D341Med (cell line): ENCODE measurements around the gene ARHGAP32.

ENCODE experiments used
- DNase-seq: peaks from one replicate; pipeline ENCODE4 v3.0.0; 2012; ENCODE audit warnings: low spot score

The ARHGAP32 gene

DNA sequence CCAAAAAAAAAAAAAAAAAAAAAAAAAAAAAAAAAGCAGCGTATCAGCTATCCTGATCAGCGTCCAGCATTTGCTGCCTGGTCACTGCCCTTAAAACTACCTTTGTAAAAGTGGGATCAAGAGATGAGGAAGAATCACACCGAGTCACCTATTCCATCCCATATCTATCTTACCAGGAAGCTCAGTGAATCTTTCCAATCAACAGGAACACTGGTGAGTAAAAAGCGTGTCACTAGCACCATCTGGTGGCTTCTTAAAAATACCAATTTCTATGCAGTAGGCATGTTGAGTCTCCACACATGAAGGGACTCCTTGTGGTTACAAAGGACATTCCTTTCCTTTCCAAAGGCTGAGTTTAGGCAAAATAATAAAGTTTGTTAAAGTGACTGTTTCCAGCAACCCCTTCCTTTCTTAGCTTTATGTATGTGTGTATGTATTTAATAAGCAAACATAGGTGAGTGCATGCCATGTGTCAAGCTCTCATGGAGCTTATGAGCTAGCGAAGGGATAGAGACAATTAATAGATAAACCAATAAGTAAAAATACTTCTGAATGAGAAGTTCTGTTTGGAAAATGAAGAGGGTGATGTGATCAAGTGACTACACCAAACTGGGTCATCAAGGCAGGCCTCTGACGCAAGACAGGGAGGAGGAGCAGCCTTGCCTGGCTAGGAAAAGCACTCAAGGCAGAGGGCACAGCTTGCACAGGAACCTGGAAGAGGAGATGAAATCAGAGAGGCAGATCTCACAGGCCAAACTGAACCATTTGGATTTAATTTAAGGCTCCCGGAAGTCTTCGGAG, 235.5 kb downstream of the ARHGAP32 start:
- DNase-seq = no peak

DNA sequence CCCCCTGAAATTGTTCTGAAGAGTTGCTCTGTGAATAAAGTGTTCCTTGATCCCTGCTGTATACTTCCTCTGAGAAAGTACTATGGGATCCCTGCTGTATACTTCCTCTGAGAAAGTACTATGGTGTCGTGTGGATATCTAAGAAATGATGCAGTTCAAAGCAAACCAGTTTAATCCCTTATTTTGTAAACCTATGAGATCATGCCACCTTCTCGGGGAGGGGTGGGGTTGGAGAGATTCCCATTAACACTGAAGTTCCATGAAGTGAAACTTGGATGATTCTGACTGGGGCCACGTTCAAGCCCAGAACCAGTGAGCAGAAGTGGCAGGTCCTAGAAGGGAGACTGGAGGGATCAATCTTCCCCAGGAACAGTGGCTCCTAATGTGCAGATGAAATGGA, 236.5 kb downstream of the ARHGAP32 start:
- no peak for DNase-seq

DNA sequence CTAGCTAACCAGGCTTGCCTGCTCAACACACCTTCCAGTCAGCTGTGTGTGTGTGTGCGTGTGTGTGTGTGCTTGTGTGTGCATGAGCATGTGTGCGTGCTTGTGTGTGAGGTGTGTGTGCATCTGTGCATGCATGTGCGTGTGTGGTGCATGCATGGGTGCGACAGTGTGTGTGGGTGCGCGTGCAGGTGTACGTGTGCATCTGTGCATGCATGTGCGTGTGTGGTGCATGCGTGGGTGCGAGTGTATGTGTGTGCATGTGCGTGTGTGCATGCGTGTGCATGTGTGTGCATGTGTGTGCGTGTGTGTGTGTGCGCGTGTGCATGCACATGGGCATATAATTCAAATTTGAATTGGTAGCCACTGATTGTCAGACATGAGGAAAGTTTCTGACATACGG, 239.0 kb downstream of the ARHGAP32 start:
- DNase-seq = no peak

DNA sequence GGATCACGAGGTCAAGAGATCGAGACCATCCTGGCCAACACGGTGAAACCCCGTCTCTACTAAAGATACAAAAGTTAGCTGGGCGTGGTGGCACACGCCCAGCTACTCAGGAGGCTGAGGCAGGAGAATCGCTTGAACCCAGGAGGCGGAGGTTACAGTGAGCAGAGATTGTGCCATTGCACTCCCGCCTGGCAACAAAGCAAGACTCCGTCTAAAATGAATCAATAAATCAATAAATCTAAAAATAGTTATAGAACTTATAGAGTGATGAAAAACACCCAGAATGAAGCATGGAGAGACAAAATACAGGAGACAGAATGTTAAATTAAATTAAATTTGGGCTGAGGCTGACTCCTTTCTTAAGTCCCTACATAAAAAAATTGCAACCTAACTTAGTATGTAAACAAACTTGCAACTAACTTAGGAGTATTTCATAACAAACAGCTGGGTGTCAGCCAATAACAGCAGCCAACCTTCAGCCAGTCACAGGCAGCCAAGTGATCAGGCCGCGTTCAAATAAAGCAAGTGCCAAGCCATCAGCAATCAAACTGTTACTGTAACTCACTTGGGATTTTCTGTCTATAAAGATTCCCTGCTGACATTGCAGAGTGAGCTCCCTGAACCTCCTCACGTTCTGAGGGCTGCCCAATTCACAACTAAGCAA, 242.2 kb downstream of the ARHGAP32 start:
- DNase-seq = no peak

DNA sequence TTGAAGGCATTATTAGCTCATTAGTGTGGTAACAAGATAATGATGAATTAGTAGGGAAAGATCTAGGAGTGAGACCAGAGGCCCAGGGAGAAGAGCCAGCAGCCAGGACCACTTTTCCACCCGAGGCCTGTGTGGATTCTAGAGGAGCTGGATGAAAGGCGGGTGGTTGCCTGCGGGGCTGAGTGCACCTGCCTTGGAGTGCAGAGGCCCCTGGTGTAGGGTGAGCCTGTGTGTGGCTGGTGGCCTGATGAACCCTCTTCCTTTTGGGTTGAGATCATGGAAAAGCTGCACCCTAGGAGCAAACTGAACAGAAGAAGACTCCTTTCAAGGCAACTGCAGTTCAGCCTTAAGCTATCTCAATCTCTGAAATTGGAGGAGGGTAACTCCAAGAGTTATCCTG, 243.5 kb downstream of the ARHGAP32 start:
- DNase-seq = no peak

DNA sequence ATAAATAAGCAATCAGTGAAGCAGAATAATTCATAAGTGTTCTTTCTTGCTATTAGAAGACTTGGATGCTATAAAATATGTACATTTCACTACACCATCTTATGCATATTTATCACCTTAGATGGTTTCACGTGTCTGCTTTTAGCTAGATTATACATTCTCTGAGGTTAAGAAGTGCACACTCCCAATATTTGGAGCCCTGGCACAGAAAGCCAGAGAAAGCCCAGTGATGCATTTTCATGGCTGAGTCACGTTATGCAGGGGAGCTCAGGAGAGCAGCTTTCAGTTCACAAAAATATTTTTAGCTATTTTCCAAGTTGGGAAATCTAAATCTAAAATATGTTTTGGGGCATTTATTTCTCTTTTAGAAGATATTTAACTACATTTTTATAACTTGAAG, 244.4 kb downstream of the ARHGAP32 start:
- DNase-seq = no peak

DNA sequence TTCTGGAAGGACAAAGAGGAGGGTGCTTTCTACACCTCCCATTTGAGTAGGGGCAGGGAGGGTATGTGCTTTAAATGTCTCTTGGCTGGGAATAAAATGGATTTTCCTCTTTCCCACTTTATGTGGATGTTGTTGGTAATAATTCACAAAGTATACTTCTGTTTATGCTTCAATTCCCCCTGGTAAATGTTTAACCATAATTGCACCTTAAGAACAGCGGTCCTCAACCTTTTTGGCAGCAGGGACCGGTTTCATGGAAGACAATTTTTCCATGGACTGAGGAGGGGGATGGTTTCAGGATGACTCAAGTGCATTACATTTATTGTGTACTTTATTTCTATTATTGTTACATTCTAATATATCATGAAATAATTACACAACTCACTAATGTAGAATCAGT, 245.5 kb downstream of the ARHGAP32 start:
- DNase-seq = no peak

DNA sequence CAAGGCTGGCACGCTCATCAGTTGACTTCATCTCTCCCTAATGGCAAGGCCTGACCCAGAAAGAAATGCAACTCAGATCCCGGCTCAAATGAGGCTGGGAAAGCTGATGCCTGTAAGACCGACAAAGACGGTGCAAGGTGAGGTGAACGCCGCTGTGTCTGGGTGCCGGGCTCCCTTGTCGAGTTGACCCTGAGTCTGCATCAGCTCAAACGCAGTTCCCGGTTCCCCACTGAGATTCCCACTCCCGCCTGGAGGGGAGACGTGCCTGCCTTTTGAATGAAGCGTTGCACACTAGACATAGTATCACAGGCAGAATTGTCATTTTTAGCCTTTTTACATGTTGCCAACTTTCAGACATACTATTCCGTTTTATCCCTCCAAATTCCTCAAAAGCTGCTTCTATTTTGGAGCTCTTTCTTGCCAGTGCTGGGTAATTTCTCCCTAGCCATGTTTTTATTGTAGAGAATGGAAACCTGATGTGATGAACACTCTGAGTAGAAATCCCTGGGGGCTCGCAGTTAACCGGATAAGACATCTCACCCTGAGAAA, 248.6 kb downstream of the ARHGAP32 start:
- no peak for DNase-seq

DNA sequence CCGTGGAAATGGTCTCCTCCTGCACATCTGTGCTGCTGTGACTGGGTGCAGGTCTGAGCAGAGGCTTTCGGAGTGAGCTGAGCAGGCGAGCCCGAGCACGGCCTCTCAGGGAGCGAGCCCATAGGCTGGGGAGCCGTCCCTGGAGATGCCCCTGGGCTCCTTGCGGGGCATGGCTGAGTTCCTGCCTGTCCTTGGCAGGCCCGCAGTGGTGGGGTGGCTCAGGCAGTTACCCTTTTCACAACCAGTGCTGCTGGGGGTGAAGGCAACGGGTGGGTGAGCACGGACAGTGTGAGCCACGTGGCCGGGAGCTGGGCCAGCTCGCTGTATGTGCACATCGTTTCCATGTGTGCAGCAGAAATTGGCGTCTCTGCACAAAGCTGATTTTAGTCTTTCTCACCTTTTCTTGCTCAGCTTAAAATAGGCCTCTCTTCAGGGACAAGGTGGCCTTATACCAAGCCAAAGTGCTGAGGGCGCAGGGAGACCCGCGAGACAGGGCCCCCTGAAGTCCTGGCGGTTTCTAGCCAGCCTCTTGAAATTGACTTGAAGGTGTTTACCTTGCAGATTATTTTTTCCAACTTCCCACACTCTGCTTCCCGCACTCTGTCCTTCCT, 249.2 kb downstream of the ARHGAP32 start, which contains the start of gene TP53AIP1:
TP53AIP1 (minus strand) TSS at position 55 of the 611 bp plus-strand sequence. CDS start 5,053 bp downstream, outside the sequence.
- no peak for DNase-seq

DNA sequence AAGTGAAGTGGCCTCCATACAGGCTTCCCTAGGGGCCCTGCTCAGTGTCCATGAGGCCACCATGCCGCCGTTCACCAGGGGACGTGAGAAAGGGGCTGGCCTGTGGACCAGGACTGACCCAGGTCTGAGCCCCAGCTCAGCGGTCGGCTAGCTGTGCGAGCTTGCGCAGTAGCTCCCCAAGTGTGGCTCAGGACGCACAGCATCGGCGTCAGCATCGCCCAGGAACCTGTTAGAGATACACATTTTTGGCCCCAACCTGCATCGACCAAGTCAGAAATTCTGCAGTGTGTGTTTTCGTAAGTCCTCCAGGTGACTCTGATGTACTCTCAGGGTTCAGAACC, 249.9 kb downstream of the ARHGAP32 start:
- DNase-seq = no peak

DNA sequence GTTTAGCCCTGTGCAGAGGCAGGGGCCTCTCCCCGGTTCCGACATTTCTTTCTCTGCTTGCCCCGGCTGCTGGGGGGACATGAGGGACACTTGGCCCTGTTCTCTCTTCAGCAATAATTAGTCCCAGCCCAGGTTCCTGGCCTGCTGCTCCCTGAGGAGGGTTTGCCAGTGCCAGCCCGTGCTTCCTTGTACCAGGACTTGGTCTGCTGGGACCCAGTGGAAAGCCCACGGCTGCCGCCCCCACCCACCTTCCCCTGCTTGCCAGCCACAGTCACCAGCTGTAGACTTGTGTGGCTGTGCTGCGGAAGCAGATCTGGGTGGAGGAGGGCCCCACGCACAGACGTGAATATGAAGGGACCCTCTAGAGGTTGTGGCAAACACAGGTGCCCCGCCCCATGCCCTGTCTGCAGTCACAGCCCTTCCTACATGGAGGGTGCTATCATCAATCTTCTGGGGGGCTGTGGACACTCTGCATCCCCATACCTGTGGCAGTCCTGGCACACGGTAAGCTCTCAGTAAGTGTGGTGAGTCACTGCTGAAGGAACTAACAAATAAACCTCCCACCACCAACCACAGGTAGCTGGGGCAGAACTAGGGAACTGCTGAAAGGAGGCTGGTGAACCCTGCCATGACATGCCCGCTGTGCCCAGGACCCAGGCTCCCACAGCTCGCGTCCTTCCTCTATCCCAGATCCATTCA, 250.4 kb downstream of the ARHGAP32 start:
- no peak for DNase-seq

DNA sequence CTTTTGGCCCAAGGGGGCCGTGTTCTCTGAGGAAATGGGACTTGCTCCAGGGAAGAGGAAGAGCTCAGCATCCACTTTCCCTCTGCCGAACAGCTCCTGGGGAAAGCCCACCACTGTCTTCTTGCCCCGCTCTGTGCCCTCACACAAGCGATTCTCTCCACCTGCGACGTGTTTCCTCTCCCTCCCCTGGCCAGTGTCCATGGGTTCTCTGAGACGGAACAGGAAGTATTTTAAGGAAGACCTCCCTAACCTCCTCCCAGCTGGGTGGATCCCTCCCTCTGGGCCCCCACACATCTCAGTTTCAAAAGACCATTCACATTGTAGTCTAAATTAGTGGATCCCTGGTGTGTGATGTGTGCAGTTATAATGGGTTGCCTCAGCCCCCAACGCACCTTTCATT, 251.0 kb downstream of the ARHGAP32 start:
- no peak for DNase-seq

DNA sequence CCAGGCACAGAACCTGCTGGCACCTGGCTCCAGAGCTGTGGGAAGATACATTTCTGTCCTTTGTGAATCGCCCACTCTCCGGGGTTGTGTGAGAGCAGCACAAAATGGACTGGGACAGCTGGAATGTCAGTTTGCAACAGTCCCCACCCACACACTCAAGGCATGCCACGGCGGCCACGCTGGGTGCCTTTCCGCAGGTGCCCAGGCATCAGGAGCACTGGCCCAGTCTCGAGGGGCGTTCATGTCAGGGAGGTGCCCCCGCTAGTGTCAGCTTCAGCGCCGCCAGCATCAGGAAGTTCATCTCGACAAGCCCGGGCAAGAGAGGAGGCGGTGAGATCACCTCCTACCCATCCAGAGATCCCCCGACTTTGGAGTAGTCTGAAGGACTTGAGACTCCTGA, 251.5 kb downstream of the ARHGAP32 start:
- DNase-seq = no peak

DNA sequence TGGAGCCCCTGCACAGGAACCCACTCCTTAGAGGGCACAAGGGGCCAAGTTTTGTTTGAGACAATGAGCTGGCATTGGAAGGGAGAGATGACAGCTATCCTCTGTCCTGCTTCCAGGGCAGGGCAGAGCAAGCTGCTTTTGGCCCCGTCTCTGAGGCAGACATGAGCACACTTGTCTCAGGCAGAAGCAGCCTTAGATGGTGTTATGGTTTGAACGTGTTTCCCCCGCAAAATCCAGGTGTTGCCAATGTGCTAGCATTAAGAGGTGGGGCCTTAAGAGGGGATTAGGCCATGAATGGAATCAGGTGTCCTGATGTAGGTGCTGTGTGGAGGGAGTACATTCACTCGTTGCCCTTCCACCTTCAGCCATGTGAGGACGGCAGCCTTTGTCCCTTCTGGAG, 252.0 kb downstream of the ARHGAP32 start:
- DNase-seq = no peak

DNA sequence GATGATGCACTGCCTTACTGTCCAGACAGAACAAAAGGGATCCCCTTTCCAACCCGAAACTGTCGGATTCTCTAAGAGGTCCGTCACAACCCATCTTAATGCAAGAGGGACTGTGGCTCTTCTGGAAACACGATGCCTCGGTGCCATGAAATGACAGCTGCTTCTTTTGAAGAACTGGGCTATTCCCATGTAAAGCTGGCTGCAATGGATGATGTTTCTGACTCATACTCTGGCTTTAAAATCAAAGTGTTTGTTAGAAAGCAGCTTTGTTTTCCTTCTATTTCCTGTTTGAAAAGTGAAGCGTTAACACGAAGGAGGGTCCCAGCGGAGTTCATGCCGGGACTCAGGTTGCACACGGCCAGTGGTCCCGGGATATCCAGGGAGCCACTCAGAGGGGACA, 252.5 kb downstream of the ARHGAP32 start:
- no peak for DNase-seq

DNA sequence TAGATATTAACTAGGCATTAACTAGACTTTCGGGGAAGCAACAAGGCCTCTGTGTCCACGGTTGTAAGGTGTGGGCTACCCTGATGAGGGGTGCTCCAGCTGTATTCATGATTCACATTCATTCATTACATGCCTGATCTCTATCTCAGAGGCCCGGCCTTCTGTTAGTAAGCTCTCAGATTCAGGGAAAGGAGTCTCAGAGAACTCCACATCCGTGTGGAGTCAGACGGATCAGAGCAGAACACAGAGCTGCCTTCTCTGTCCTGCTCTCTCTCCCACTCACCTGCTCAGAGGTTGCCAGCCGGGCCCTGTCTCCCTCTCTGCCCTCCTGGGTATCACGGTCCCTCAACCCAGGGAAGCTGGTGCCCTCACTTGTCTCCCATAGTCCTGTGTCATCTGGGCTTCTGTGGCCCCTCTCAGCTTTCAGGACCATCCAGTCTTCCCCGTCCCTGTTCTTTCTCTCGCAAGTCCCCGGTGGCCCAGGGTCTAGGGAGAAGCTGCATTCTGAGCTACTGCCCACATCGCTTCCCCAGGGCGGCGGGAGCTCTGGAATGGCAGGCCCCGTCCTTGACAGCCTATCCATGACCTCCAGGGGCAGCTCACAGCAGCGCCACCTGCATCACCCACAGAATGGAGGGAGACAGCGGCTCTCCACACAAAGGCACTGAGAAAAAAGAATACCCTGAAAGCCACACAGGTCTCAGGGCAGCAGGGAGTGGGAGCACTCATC, 253.8 kb downstream of the ARHGAP32 start:
- no peak for DNase-seq

DNA sequence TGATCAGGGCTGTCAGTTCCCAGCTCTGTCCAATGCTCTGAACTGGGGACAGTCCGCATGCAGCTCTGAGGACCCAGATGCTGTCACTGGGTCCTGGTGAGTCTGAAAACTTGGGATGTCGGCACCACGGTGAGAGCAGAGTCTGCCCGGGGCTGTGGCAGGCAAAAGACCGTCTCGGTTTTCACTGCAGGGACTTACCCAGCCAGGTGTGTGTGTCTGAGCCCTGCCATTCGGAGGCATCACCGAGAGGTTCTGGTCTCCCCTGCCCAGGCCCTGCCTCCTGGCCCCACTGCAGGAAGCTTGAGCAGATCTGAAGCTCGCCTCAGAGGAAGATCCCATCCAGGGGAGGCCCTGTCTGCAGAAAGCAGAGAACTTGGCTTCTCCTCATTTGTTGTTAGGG, 254.6 kb downstream of the ARHGAP32 start:
- no peak for DNase-seq

DNA sequence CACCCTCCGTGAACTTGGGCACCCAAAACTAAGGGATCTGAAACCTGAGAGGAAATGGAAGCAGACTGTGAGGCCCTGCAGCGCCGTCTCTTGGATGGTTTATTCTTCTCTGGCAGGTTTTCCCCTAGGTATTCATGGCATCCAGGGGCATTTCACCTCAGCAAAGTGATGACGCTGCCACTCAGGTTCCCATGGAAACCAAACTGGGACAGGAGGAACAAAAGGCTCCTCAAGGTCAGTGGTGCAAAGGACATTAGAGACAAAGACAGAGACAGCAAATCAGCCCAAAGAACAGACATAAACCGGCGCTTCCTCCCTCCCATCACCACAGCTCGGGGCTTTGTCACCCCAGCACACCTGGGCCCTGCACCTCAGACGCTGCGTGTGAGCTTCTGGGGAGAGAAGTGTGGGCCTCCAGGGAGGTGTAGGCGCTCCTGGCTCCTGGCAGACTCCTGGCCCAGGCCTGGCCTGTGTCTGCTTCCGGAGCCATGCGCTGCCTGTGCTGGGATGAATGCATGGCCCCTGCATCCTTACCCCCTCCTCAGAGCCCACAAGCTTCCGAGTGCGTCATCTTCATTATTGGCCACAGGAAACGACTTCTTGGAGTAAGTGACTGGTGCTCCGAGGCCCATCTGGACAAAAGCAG, 255.4 kb downstream of the ARHGAP32 start:
- DNase-seq = no peak

DNA sequence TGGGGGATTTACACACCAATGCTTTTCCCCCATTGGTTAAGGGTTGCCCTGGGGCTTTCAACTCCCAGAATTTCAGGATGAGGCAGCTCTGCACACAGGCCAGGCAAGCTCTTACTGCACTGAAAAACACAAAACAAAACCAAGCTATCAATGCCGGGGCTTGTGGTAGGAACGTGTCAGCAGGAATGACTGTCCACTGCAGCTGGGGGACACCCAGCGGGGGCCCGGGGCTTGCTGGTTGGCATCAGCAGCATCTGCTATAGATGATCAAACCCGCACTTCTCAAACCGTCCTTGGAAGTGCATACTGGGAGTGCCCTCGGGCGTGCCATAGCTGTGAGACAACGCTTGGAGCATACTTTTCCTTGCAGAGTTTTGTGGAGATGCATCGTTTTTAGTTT, 257.2 kb downstream of the ARHGAP32 start:
- DNase-seq = no peak

DNA sequence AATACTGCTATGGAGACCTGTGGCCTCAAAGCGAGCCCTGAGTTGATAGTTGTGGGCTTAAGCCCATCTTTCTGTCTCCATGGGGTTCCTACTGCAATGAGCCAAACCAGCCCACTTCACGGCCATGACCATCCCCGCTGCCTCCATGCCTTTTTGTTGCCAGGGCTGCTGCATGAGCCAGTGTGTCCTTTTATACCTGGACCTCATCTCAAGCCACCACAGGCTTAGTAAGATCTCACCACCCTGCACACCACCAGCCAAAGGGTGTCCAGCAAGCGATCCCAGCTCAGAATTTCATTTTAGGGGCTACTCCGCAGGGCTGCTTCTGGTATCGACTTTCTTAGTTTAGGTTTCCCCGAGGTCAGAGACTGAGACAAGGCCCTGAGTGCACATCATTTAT, 257.8 kb downstream of the ARHGAP32 start:
- no peak for DNase-seq

DNA sequence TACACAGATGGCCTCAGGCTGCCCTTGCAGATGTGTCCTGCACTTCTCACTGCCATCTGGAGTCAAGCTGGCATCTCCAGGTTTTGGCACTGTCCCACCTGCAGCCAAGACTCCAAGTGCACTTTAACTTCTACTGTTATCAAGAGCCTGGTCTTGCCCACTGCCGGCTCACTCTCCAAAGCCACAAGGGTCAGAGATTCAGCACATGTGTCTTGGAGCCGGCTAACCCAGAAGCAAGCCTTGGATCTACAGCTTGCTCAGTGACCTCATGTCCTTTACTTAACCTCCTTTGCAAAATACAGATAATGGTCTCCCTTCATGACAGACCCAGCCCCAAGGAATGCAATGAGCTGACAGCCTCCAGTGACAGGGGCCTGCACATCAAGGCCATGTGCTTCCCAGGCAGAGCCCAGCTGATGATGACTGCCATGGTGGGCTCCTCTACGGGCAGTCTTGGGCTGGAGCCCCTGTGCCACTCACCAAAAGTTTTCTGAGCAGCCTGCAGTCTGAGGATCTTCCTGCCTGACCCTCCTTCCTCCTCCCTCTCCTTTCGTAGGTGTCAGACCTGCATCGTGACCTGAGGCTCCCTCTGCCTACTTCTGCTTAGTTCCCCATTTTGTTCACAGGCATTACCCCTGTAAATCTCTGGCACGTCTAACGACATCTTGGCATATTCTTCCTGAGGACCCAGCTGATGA, 258.5 kb downstream of the ARHGAP32 start:
- no peak for DNase-seq
